ENCODE results near the gene ABLIM1. TPM values are rescaled to one million over a fixed set of nuclear protein-coding genes. Genes with fewer than 3 reads are reported as not detected.

ABLIM1 gene
- 160 and 205 TPM in 2 replicates for total RNA-seq

DNA sequence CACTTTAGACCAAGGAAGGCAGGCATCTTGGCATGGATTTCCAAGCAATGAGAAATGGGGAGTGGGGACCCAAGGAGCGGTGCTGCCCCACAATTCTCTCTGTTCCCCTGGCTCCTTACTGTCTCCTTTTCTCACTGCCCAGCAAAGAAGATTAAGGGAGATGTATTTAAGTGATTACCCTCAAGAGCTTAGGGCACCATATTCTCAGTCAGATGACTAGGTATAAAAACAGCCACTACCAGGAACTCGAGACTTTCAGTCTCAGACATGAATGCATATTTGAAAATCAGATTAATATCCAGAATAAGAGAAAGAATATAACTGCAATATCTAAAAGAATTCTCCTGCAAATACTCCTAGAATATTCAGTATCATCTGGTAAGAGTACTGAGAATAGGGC is at the start of gene ABLIM1:
TSS of gene ABLIM1 (minus strand) at position 101 of the 400 bp plus-strand sequence. CDS start at position 26, 75 bp downstream.

DNA sequence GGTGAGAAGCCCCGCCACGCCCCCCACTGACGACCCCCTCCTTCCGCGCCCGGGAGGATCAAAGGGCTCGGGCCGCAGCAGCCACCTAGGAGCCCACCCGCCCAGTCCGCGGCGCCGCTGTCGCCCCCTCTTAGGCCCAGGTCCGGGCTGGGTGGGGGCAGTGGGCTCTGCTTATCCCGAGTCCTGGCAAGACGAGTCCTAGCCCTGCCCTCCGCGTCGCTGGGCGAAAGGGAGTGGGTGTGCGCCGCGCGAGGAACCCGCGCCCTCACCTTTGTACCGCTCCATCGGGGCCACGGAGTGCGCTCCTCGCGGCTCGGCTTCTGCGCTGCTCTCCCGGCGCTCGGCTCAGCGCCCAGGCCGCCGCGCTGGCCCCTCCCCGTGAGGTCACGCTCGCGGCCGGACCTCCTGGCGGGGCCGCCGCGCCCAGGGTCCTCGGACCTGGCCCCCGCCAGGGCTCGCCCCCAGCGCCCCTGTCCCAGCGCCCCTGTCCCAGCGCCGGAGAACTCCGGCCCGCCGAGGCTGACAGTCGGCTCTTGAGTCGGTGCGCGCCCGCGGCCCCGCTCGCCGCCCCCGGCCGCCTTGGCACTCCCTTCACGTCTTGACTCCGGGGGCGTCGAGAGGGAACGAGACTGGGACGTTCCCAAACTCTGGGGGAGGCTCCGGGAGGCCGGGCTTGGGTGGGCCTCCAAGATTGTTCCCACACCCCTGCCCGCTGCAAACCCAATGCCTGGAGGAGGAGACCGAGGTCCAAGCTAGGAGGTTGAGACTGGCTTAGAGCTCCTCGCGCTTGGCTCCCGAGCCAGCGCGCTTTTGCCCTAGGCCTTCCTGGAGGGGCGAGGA is 253.7 kb downstream of the ABLIM1 start, which contains the start of gene AFAP1L2:
TSS of gene AFAP1L2 (minus strand) at position 332 of the 840 bp plus-strand sequence. CDS start at position 285, 47 bp downstream.

Other genes with a start within 250 kb of the ABLIM1 start
- gene FHIP2A, start 163.5 kb upstream of the ABLIM1 start, total RNA-seq: 12.6 and 16.2 TPM in 2 replicates